Mucosa of rectum (tissue), 2 donors: ENCODE measurements around the gene KCNF1.

Experiments
- H3K27ac ChIP-seq, 2 donors: one replicate each; pipeline ENCODE4 v1.7.0; 2013; ENCODE audit warnings: inconsistent platforms in 2 of 2, low read depth in 2 of 2, low read length in 2 of 2
- H3K27me3 ChIP-seq, 2 donors: one replicate each; pipeline ENCODE4 v1.7.0; 2013; ENCODE audit warnings: low read length in 2 of 2; ENCODE audit not compliant: control insufficient read depth in 2 of 2, insufficient read depth in 2 of 2
- H3K36me3 ChIP-seq, 2 donors: one replicate each; pipeline ENCODE4 v1.7.0; 2013; ENCODE audit warnings: low read length in 2 of 2; ENCODE audit not compliant: control insufficient read depth in 2 of 2, insufficient read depth in 2 of 2
- H3K4me1 ChIP-seq, 2 donors: one replicate each; pipeline ENCODE4 v1.7.0; 2013; ENCODE audit warnings: low read length in 2 of 2, mild to moderate bottlenecking in 1 of 2; ENCODE audit not compliant: control insufficient read depth in 2 of 2, insufficient read depth in 2 of 2
- H3K4me3 ChIP-seq, 2 donors: one replicate each; pipeline ENCODE4 v1.7.0; 2013; ENCODE audit warnings: low read length in 2 of 2
- H3K9ac ChIP-seq, 2 donors: one replicate each; pipeline ENCODE4 v1.7.0; 2013; ENCODE audit warnings: low read length in 2 of 2, low read depth in 1 of 2, mild to moderate bottlenecking in 1 of 2
- H3K9me3 ChIP-seq, 2 donors: one replicate each; pipeline ENCODE4 v1.7.0; 2013; ENCODE audit warnings: low read length in 2 of 2; ENCODE audit not compliant: control insufficient read depth in 2 of 2
- donor health status: healthy.
- donor health status: Normal muscosa, but diverticular disease.

The KCNF1 gene

DNA sequence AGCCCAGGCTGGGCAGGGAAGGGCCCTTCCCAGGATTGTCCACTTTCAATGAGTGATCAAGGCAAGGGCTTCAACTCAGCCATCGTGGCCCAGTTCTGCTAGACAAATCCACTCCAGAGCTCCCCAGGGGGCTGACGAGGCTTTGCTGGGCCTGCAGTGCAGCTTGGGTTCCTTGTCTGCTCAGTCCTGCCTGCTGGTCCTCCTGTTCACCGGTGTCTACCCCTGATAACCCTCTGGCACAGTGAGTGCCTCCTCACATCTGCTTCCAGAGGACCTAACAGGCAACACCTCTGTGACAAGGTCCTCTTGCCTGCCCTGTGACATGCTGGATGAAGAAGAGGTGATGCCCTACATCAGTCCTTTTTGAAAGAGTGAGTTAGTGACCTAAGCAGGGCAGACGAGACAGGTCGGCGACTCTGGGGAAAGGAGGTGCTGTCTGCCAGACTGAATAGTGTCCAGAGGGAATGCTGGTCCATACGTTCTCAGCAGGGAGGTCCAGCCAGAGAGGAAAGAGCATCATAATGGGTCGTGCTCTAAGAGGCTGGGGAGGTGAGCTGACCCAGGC lies 20.9 kb upstream of the KCNF1 start:
- Histone ChIP-seq H3K9me3 (no peaks in the 10 kb centered on the region), H3K4me1 (peaks cover 0 to under 1% of the 10 kb centered on the region in 2 donors), H3K36me3 (no peaks in the 10 kb centered on the region), H3K9ac (no peak overlapping the region), H3K27ac (no peak overlapping the region), H3K4me3 (no peak overlapping the region), H3K27me3 (peaks cover 0 to 3% of the 10 kb centered on the region in 2 donors)

DNA sequence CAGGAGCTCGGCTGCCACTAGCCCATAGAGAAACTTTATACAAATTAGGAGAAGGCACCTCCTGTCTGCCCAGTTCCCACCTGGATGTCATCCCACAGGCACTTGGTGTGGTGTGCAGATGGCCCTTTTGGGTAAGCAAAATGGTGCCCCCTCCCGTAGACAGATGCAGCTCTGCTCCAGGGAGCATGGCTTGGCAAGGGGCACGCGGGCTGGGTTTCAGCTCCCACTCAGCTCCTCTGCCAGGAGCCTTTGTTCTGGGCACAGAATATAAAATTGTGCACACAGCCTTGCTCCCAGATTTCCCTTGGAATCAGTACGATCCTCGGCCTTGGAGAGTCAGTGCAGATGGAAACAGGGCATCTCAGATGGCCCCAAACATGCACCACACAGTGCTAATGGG lies 20.3 kb upstream of the KCNF1 start:
- Histone ChIP-seq H3K27me3 (peaks cover 0 to 3% of the 10 kb centered on the region in 2 donors), H3K36me3 (no peaks in the 10 kb centered on the region), H3K9me3 (no peaks in the 10 kb centered on the region), H3K27ac (no peak overlapping the region), H3K4me3 (no peak overlapping the region), H3K4me1 (no peaks in the 10 kb centered on the region), H3K9ac (no peak overlapping the region)

DNA sequence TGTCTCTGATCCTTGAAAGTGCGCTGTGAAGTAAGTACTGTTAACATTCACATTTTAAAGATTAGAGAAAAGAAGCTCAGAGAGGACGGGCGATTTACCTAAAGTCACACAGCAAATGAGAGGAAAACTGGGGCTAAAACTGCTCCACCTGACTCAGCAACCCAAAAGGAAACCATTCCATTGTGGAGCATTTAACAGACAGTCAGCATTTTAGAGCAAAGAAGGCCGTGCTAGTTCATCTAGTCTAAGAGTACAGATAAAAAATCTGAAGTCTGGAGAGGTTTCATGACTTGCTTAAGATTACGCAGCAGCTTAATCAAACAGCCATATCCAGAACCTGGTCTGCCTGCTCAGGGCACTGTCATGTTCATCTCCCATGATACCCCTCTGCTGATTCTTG lies 19.9 kb upstream of the KCNF1 start:
- Histone ChIP-seq H3K9me3 (no peaks in the 10 kb centered on the region), H3K36me3 (no peaks in the 10 kb centered on the region), H3K4me3 (no peak overlapping the region), H3K9ac (no peak overlapping the region), H3K27ac (no peak overlapping the region), H3K27me3 (peaks cover 0 to 3% of the 10 kb centered on the region in 2 donors), H3K4me1 (no peaks in the 10 kb centered on the region)

DNA sequence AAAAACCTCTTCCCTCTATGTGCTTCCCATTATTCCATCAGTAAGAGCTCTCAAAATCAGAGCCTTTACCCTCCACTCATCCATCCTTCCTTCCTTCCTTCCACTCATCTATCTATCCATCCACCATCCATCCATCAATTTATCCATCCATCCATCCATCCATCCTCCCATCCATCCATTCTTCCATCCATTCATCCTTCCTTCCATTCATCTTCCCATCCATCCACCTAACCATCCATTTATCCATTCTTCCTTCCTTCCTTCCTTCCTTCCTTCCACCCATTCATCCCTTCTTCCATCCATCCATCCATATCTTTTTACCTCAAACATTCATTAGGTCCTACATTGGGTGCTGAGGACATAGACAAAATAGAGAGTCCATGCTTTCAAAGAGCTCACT lies 19.4 kb upstream of the KCNF1 start:
- H3K9ac ChIP-seq: no peak overlapping the region
- H3K36me3 ChIP-seq: no peaks in the 10 kb centered on the region
- H3K4me1 ChIP-seq: no peaks in the 10 kb centered on the region
- no peak overlapping the region for H3K4me3 ChIP-seq
- H3K9me3 ChIP-seq: no peaks in the 10 kb centered on the region
- H3K27ac ChIP-seq: no peak overlapping the region
- peaks cover 0 to 3% of the 10 kb centered on the region in 2 donors for H3K27me3 ChIP-seq

DNA sequence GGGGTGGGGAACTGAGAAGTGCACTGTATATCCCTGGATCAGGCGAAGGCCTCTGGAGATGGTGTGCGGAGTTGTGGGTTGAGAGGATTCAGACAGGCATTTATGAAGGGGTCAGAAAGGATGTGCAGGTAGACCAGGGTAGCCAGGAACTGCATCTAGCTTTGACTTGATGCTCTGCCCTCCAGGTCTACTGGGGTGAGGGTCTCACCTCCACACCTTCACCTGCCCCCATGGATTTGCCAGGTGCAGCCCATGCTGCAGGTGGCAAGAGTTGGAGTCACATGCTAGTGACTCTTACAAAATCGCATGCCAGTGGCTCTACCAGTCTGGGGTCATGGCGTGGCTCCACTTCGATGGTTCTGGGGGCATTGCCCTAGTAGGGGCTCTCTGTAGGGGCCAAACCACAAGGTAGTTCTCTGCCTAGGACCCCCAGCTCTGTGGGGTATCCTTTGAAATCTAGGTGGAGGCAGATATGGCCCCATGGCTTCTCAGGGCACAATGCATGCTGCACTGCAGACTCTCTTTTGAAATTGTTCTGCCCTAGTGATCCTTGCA lies 18.9 kb upstream of the KCNF1 start:
- Histone ChIP-seq H3K27ac (no peak overlapping the region), H3K27me3 (peaks cover 0 to 3% of the 10 kb centered on the region in 2 donors), H3K9me3 (no peaks in the 10 kb centered on the region), H3K36me3 (no peaks in the 10 kb centered on the region), H3K4me1 (no peaks in the 10 kb centered on the region), H3K4me3 (no peak overlapping the region), H3K9ac (no peak overlapping the region)

DNA sequence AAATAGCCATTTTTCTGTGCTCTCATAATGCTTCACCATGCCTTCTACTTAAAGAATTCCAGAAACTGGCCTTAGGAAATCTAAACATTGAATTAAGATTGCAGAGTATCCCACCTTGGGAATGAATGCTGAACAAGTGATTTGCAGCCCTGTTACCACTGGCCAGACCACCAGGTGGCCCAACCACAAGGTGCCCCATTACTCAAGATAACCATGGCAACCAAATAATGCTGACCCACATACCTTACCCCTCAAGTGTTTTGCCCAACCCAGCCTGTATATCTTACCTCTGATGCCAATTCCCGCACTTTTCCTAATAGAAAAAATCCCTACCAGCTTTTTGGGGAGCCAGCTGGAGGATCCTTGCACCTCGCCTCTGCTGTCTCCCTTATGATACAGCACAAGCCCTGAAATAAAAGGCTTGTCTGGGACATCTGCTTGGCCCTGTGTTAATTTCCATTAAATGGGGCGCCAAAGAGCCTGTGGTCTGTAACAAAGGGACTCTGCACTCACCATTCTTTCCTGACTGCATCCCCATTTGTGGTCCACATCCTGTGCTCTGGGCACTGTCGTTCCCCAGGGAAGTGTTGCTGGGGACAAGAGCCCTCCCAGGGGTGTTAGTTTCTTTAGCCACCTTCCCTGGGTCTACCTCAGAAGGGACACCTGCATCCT lies 17.3 kb upstream of the KCNF1 start:
- Histone ChIP-seq H3K9ac (no peak overlapping the region), H3K27ac (no peak overlapping the region), H3K36me3 (no peaks in the 10 kb centered on the region), H3K9me3 (no peaks in the 10 kb centered on the region), H3K4me1 (no peaks in the 10 kb centered on the region), H3K27me3 (peaks cover 0 to 3% of the 10 kb centered on the region in 2 donors), H3K4me3 (no peak overlapping the region)

DNA sequence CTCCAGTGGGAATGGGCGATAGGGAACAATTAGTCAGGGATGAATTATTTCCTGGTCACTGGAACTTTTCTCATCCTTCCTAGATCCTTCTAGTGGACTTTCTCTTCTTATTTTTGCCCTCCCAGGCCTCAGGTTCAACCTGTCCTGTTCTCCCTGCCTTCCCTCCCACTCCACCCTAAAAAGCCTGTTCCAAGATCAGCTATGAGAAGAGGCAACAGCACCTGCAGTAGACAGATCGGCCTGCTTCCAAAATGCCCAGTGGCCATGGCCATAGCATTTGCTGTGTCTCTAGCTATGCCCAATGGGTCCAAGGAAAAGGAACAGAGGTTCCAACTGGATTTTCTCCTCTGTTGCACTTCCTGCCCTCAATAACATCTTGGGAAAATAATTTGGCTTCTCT lies 16.5 kb upstream of the KCNF1 start:
- Histone ChIP-seq H3K9me3 (no peaks in the 10 kb centered on the region), H3K27ac (no peak overlapping the region), H3K36me3 (no peaks in the 10 kb centered on the region), H3K27me3 (peaks cover 0 to 3% of the 10 kb centered on the region in 2 donors), H3K9ac (no peak overlapping the region), H3K4me3 (no peak overlapping the region), H3K4me1 (no peaks in the 10 kb centered on the region)

DNA sequence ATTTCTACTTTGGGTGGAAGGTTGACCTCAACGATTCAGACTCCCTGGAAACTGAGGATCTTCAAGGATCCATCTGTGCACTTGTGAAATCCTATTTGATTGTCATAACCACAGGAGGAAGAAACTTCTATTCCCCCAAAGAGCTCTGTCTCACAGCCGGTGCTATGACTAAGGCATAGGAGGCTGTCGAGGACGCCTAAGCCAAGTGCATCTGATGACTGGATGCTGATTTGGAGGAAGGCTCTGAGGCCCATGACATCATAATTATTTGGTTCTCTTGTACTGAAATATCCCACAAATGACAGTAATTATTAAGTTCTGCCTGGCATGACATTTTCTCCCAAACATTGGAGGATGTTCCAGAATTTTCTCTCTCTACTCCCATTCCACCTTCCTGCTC lies 13.8 kb upstream of the KCNF1 start:
- peaks cover 3 to 13% of the 10 kb centered on the region in 2 donors for H3K4me1 ChIP-seq
- H3K4me3 ChIP-seq: no peak overlapping the region
- no peaks in the 10 kb centered on the region for H3K36me3 ChIP-seq
- no peak overlapping the region for H3K9ac ChIP-seq
- H3K27me3 ChIP-seq: no peaks in the 10 kb centered on the region
- H3K27ac ChIP-seq: no peak overlapping the region
- H3K9me3 ChIP-seq: no peaks in the 10 kb centered on the region

DNA sequence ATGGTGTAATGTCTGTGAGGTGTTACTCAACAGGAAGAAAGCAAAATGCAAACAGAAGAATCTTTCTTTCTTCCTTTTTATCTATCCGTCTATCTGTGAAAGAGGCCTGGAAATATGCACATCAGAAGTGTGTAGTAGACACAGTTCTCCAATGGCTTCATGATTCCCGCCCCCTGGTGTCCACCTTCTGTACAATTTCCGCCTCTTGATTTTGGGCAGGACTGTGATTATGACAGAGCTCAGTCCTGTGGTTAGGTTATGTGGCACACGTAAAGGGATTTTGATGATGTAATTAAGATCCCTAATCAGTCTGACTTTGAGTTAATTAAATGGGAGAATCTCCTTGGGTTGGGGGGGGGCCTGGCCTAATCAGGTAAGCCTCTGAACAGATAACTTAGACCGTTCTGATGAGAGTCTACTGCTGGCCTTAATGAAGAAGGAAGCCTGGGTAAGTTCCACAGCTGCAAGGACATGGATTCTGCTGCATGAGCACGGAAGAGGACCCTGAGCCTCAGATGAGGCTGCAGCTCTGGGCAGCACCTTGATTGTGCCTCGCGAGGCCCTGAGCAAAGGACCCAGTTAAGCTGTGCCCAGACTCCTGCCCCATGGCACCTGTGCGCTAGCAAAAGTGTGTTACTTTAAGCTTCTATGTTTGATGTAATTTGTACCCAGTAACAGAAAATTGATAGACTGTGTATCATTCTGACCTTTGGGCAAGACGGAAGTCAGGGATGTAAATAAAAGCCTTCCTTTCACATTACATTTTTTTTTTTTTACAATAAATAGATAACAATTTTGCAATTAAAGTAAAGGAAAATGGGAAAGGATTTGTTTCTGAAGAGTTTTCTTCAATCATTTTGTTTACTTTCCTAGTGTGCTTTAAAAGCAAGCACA lies 11.3 kb upstream of the KCNF1 start:
- peak overlapping the region; percentile 58 to 70 for H3K27ac ChIP-seq
- H3K9ac ChIP-seq: no peak overlapping the region
- no peaks in the 10 kb centered on the region for H3K9me3 ChIP-seq

More for the DNA sequence above, 11.3 kb upstream of the KCNF1 start:
- Histone ChIP-seq H3K4me1 (peaks cover 3 to 13% of the 10 kb centered on the region in 2 donors), H3K36me3 (no peaks in the 10 kb centered on the region), H3K4me3 (no peak overlapping the region), H3K27me3 (no peaks in the 10 kb centered on the region)
